Left ventricle myocardium inferior (tissue), 1 donor: ENCODE measurements around the gene FAM131B. TPM values are rescaled to one million over a fixed set of nuclear protein-coding genes. Genes with fewer than 3 reads are reported as not detected.
A peak's percentile ranks its signal among the peaks of the same experiment; 100 is the strongest.

ENCODE experiments used
- DNase-seq: peaks from one replicate; pipeline ENCODE4 v3.0.0-alpha.2; 2020
- H3K27ac ChIP-seq: fragments of 200-600 bp; replicated peaks from 2 replicates; pipeline ENCODE4 v1.8.0; 2021
- H3K27me3 ChIP-seq: fragments of 200-600 bp; 2 replicates; pipeline ENCODE4 v1.8.0; 2021; ENCODE audit warnings: low read depth
- H3K36me3 ChIP-seq: fragments of 200-600 bp; 2 replicates; pipeline ENCODE4 v1.8.0; 2021
- H3K4me1 ChIP-seq: fragments of 200-600 bp; 2 replicates; pipeline ENCODE4 v1.8.0; 2021
- H3K4me3 ChIP-seq: fragments of 200-600 bp; 2 replicates; pipeline ENCODE4 v1.8.0; 2021; ENCODE audit warnings: mild to moderate bottlenecking, moderate library complexity
- H3K9me3 ChIP-seq: fragments of 200-600 bp; replicated peaks from 2 replicates; pipeline ENCODE4 v1.8.0; 2021
- CTCF ChIP-seq: fragments of 200-600 bp; IDR thresholded peaks from 2 replicates; pipeline ENCODE4 v1.8.0; 2021; ENCODE audit warnings: antibody characterized with exemption, mild to moderate bottlenecking, borderline replicate concordance
- intact Hi-C: fragments of 100-400 bp; cut with micrococcal nuclease; formaldehyde crosslinking; loops from one replicate; pipeline ENCODE4 v1.11.0; 2022
- total RNA-seq: library from RNA; stranded (reverse); fragmentation: NEBNext Ultra II Directional; extraction: Animal tissue kit (Norgen Biotek cat#: 25700); gene quantifications from one replicate; pipeline ENCODE4 v1.2.1, GENCODE V29; 2021
- donor health status: DM: no; HTN: yes; CAD: no; lungs with severe emphysema.

FAM131B gene
- total RNA-seq, 1 donor from 2014 or later = 0.47 TPM

- TF ChIP-seq CTCF = no peak
Observed at GRCh38 chr7:143351060-143351459, 11.5 kb downstream of the FAM131B start.

DNA sequence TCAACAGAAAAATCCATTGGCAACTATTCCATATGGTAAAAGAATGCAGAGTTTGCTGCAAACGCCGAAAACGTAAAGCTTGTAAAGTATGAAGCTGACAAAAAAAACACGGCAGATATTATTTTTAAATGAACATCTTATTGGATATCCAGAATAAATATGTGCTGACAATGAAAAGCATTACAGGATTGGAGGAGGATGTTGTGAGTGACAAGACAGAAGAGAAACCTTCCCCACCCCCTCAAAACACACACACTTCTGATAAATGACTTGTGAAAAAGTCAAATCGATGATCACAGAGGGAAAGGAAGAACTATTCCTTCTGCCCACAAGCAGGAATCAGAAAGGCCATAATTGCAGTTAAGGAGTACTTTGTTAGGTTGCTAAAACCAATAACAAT is 14.6 kb downstream of the FAM131B start:
- intact Hi-C loops = no loop called here

More at GRCh38 chr7:143351060-143351459, 11.5 kb downstream of the FAM131B start:
- H3K9me3 ChIP-seq = no peaks in the 10 kb centered on the region
- H3K36me3 ChIP-seq = no peaks in the 10 kb centered on the region
- H3K27me3 ChIP-seq = peaks cover 63% of the 10 kb centered on the region
- H3K27ac ChIP-seq = no peak overlapping the region
- H3K4me3 ChIP-seq = no peak overlapping the region
- no peaks in the 10 kb centered on the region for H3K4me1 ChIP-seq
- intact Hi-C loops = no loop called here
- DNase-seq = no peak

DNA sequence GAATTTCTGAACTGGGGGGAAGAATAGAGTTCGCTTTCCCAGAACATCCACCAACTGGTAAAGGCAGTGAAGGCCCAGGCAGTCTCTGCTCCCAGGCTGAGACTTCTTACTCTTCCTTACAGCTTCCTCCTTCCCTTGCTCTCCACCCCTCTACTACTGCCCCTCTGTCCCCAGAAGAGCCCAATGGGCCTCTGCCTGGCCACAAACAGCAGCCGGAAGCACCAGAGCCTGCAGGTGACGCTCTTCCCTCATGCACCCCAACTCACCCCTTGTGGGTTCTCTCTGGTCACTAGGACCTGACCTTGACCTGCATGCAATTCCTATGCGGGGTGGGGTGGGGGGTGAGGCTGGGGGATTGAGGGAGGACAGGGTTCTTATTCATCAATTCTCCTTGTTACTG is 16.5 kb downstream of the FAM131B start:
- intact Hi-C loops = no loop called here
- no peak for TF ChIP-seq CTCF

More for the DNA sequence above, 14.6 kb downstream of the FAM131B start:
- Histone ChIP-seq H3K36me3 (no peaks in the 10 kb centered on the region), H3K27ac (no peak overlapping the region), H3K9me3 (no peaks in the 10 kb centered on the region), H3K27me3 (peaks cover 73% of the 10 kb centered on the region), H3K4me3 (no peak overlapping the region), H3K4me1 (peaks cover 5% of the 10 kb centered on the region)
- DNase-seq = no peak
- no peak for TF ChIP-seq CTCF

GRCh38 chr7:143345428-143345900 is 17.0 kb downstream of the FAM131B start:
- Histone ChIP-seq H3K36me3 (no peaks in the 10 kb centered on the region), H3K9me3 (no peaks in the 10 kb centered on the region), H3K4me1 (peaks cover 5% of the 10 kb centered on the region), H3K27ac (no peak overlapping the region), H3K27me3 (peaks cover 57% of the 10 kb centered on the region), H3K4me3 (peak overlapping the region; percentile 39)
- peak; percentile 58 for TF ChIP-seq CTCF
- intact Hi-C loops = no loop called here
- DNase-seq = peak; percentile 29

More for the DNA sequence above, 16.5 kb downstream of the FAM131B start:
- no peak for DNase-seq
- H3K27ac ChIP-seq = no peak overlapping the region
- peaks cover 59% of the 10 kb centered on the region for H3K27me3 ChIP-seq
- H3K4me1 ChIP-seq = peaks cover 5% of the 10 kb centered on the region
- H3K36me3 ChIP-seq = no peaks in the 10 kb centered on the region
- H3K4me3 ChIP-seq = no peak overlapping the region
- H3K9me3 ChIP-seq = no peaks in the 10 kb centered on the region

GRCh38 chr7:143343596-143343995 is 18.9 kb downstream of the FAM131B start:
- no peaks in the 10 kb centered on the region for H3K9me3 ChIP-seq
- intact Hi-C loops = no loop called here
- DNase-seq = no peak
- peaks cover 5% of the 10 kb centered on the region for H3K4me1 ChIP-seq
- no peaks in the 10 kb centered on the region for H3K36me3 ChIP-seq
- peaks cover 62% of the 10 kb centered on the region for H3K27me3 ChIP-seq
- no peak overlapping the region for H3K4me3 ChIP-seq
- H3K27ac ChIP-seq = no peak overlapping the region
- TF ChIP-seq CTCF = no peak
